Measurements from ENCODE around the gene HEATR3. TPM values are rescaled to one million over a fixed set of nuclear protein-coding genes. Genes with fewer than 3 reads are reported as not detected.

HEATR3 gene
- total RNA-seq, 1 donor from 2014 or later, result 16.8 TPM

GRCh38 chr16:50024684-50025536 lies 40.9 kb upstream of the HEATR3 start, which contains the start of gene CNEP1R1:
TSS of gene CNEP1R1 (plus strand) at chr16:50025225. CDS start at chr16:50025316, 91 bp downstream.
- intact Hi-C loops (cut with DNase I), result no loop called here
- Histone ChIP-seq H3K9me3 (no peaks in the 10 kb centered on the region), H3K4me3 (peak within 1 kb of the TSS; percentile 91), H3K36me3 (peaks cover 22% of the 10 kb centered on the region), H3K27me3 (no peaks in the 10 kb centered on the region), H3K4me1 (peaks cover 17% of the 10 kb centered on the region), H3K27ac (peak within 1 kb of the TSS; percentile 85)
- ATAC-seq, result peak; percentile 100
- TF ChIP-seq CTCF (IDR thresholded peaks at IDR 0.05), result peak; percentile 100
- peak; percentile 95 for DNase-seq

GRCh38 chr16:50025537-50025931 lies 40.2 kb upstream of the HEATR3 start:
- intact Hi-C loops (cut with DNase I), result no loop called here
- H3K4me3 ChIP-seq, result peak overlapping the region; percentile 91
- peaks cover 17% of the 10 kb centered on the region for H3K4me1 ChIP-seq
- peak overlapping the region; percentile 85 for H3K27ac ChIP-seq
- H3K27me3 ChIP-seq, result no peaks in the 10 kb centered on the region
- no peak for DNase-seq
- no peak for TF ChIP-seq CTCF (IDR thresholded peaks at IDR 0.05)
- H3K36me3 ChIP-seq, result peaks cover 28% of the 10 kb centered on the region
- no peaks in the 10 kb centered on the region for H3K9me3 ChIP-seq
- peak; percentile 1 for ATAC-seq

- H3K27me3 ChIP-seq, result no peaks in the 10 kb centered on the region
- intact Hi-C loops (cut with DNase I), result no loop called here
- H3K27ac ChIP-seq, result no peak overlapping the region
- DNase-seq, result no peak
- no peak overlapping the region for H3K4me3 ChIP-seq
- no peak for TF ChIP-seq CTCF (IDR thresholded peaks at IDR 0.05)
- peaks cover 17% of the 10 kb centered on the region for H3K4me1 ChIP-seq
- H3K36me3 ChIP-seq, result peaks cover 48% of the 10 kb centered on the region
- H3K9me3 ChIP-seq, result no peaks in the 10 kb centered on the region
- ATAC-seq, result no peak
Measured at GRCh38 chr16:50027829-50028228, 37.9 kb upstream of the HEATR3 start.

- no peak for ATAC-seq
- TF ChIP-seq CTCF (IDR thresholded peaks at IDR 0.05), result no peak
- Histone ChIP-seq H3K9me3 (no peaks in the 10 kb centered on the region), H3K27ac (no peak overlapping the region), H3K4me3 (no peak overlapping the region), H3K27me3 (no peaks in the 10 kb centered on the region), H3K4me1 (peaks cover 21% of the 10 kb centered on the region), H3K36me3 (peaks cover 62% of the 10 kb centered on the region)
- DNase-seq, result no peak
- intact Hi-C loops (cut with DNase I), result no loop called here
Measured at GRCh38 chr16:50035468-50035992, 30.2 kb upstream of the HEATR3 start.

GRCh38 chr16:50036426-50036825 lies 29.3 kb upstream of the HEATR3 start:
- Histone ChIP-seq H3K27ac (no peak overlapping the region), H3K27me3 (no peaks in the 10 kb centered on the region), H3K4me3 (no peak overlapping the region), H3K9me3 (no peaks in the 10 kb centered on the region), H3K36me3 (peaks cover 53% of the 10 kb centered on the region), H3K4me1 (peaks cover 21% of the 10 kb centered on the region)
- no peak for TF ChIP-seq CTCF (IDR thresholded peaks at IDR 0.05)
- DNase-seq (no peak), ATAC-seq (no peak)
- intact Hi-C loops (cut with DNase I), result no loop called here
